ENCODE data around the gene TIMM17A. TPM values are rescaled to one million over a fixed set of nuclear protein-coding genes. Genes with fewer than 3 reads are reported as not detected.

Gene TIMM17A
- total and polyA plus RNA-seq, 2 donors (not counting 1 experiment from before 2014, with no cell fraction given): 47.7 to 103 TPM

GRCh38 chr1:201990427-201990826, 35.1 kb downstream of the TIMM17A start:
- Histone ChIP-seq H3K4me1 (ENCODE audit: control insufficient read depth, extremely low read depth, insufficient read depth, low read length) (no peaks in the 10 kb centered on the region), H4K20me1 (ENCODE audit: control insufficient read depth, extremely low read depth, insufficient read depth, low read length) (no peaks in the 10 kb centered on the region), H3K4me2 (ENCODE audit: extremely low read depth, insufficient read depth, low read length) (no peak overlapping the region), H3K79me2 (ENCODE audit: control insufficient read depth, insufficient read depth, low read length) (peaks cover 11% of the 10 kb centered on the region), H3K9ac (ENCODE audit: insufficient read depth, low read length) (no peak overlapping the region), H3K27ac (ENCODE audit: insufficient read depth, low read length) (no peak overlapping the region), H3K9me3 (ENCODE audit: control insufficient read depth, insufficient read depth, low read depth, low read length) (no peaks in the 10 kb centered on the region), H3K4me3 (replicated peaks in 1 of 4; ENCODE audit: control extremely low read depth in 1 of 4, insufficient read depth in 1 of 4, low read depth in 3 of 4, low read length in 4 of 4) (no peak overlapping the region), H3K36me3 (ENCODE audit: control insufficient read depth, insufficient read depth, low read length) (peaks cover 11% of the 10 kb centered on the region), H2AFZ (ENCODE audit: low read length) (no peak overlapping the region), H3K27me3 (ENCODE audit: control insufficient read depth, insufficient read depth, low read length) (no peaks in the 10 kb centered on the region)
- no peak for DNase-seq (ENCODE audit: low read depth in 2 of 2)
- TF ChIP-seq CTCF (conservative IDR thresholded peaks at IDR 0.05 in 1 of 2, IDR thresholded peaks at IDR 0.05 in 1 of 2; ENCODE audit: low read depth in 1 of 2, low read length in 2 of 2): no peak
- no peak for TF ChIP-seq EZH2 (IDR thresholded peaks at IDR 0.05; ENCODE audit: low read length, missing control alignments)

GRCh38 chr1:201999625-202000238, 44.4 kb downstream of the TIMM17A start:
- TF ChIP-seq CTCF (conservative IDR thresholded peaks at IDR 0.05 in 1 of 2, IDR thresholded peaks at IDR 0.05 in 1 of 2; ENCODE audit: low read depth in 1 of 2, low read length in 2 of 2) (peak; percentile 60 to 83), EZH2 (IDR thresholded peaks at IDR 0.05; ENCODE audit: low read length, missing control alignments) (no peak)
- Histone ChIP-seq H3K27me3 (ENCODE audit: control insufficient read depth, insufficient read depth, low read length) (no peaks in the 10 kb centered on the region), H3K36me3 (ENCODE audit: control insufficient read depth, insufficient read depth, low read length) (peaks cover 17% of the 10 kb centered on the region), H2AFZ (ENCODE audit: low read length) (no peak overlapping the region), H4K20me1 (ENCODE audit: control insufficient read depth, extremely low read depth, insufficient read depth, low read length) (no peaks in the 10 kb centered on the region), H3K9ac (ENCODE audit: insufficient read depth, low read length) (no peak overlapping the region), H3K4me3 (replicated peaks in 1 of 4; ENCODE audit: control extremely low read depth in 1 of 4, insufficient read depth in 1 of 4, low read depth in 3 of 4, low read length in 4 of 4) (no peak overlapping the region), H3K79me2 (ENCODE audit: control insufficient read depth, insufficient read depth, low read length) (no peaks in the 10 kb centered on the region), H3K4me2 (ENCODE audit: extremely low read depth, insufficient read depth, low read length) (no peak overlapping the region), H3K27ac (ENCODE audit: insufficient read depth, low read length) (no peak overlapping the region), H3K9me3 (ENCODE audit: control insufficient read depth, insufficient read depth, low read depth, low read length) (no peaks in the 10 kb centered on the region), H3K4me1 (ENCODE audit: control insufficient read depth, extremely low read depth, insufficient read depth, low read length) (no peaks in the 10 kb centered on the region)
- DNase-seq (ENCODE audit: low read depth in 2 of 2): peak; percentile 33 to 52

- Histone ChIP-seq H3K9me3 (ENCODE audit: control insufficient read depth, insufficient read depth, low read depth, low read length) (no peaks in the 10 kb centered on the region), H2AFZ (ENCODE audit: low read length) (no peak overlapping the region), H4K20me1 (ENCODE audit: control insufficient read depth, extremely low read depth, insufficient read depth, low read length) (no peaks in the 10 kb centered on the region), H3K4me3 (replicated peaks in 1 of 4; ENCODE audit: control extremely low read depth in 1 of 4, insufficient read depth in 1 of 4, low read depth in 3 of 4, low read length in 4 of 4) (no peak overlapping the region), H3K27ac (ENCODE audit: insufficient read depth, low read length) (no peak overlapping the region), H3K4me2 (ENCODE audit: extremely low read depth, insufficient read depth, low read length) (no peak overlapping the region), H3K79me2 (ENCODE audit: control insufficient read depth, insufficient read depth, low read length) (no peaks in the 10 kb centered on the region), H3K9ac (ENCODE audit: insufficient read depth, low read length) (no peak overlapping the region), H3K36me3 (ENCODE audit: control insufficient read depth, insufficient read depth, low read length) (peaks cover 11% of the 10 kb centered on the region), H3K27me3 (ENCODE audit: control insufficient read depth, insufficient read depth, low read length) (no peaks in the 10 kb centered on the region), H3K4me1 (ENCODE audit: control insufficient read depth, extremely low read depth, insufficient read depth, low read length) (no peaks in the 10 kb centered on the region)
- no peak for TF ChIP-seq EZH2 (IDR thresholded peaks at IDR 0.05; ENCODE audit: low read length, missing control alignments)
- no peak for TF ChIP-seq CTCF (conservative IDR thresholded peaks at IDR 0.05 in 1 of 2, IDR thresholded peaks at IDR 0.05 in 1 of 2; ENCODE audit: low read depth in 1 of 2, low read length in 2 of 2)
- DNase-seq (ENCODE audit: low read depth in 2 of 2): no peak
Observed at GRCh38 chr1:202002507-202002906, 47.2 kb downstream of the TIMM17A start.

Data from fibroblast of lung (primary cell).